GM19351 (cell line): ENCODE results near the gene CBX1.
A peak's percentile ranks its signal among the peaks of the same experiment; 100 is the strongest.
"Not testable (repeated sequence)": the region's sequence is repeated elsewhere in the genome, so short reads cannot be mapped to it uniquely, and the experiment has no call there.

Source experiments
- ATAC-seq: cut with Tn5 transposase; IDR thresholded peaks from one replicate; pipeline ENCODE4 v1.9.1; 2021; ENCODE audit warnings: mild to moderate bottlenecking, moderate library complexity; ENCODE audit not compliant: unreplicated experiment

Gene CBX1

GRCh38 chr17:48053758-48054237 lies 47.5 kb downstream of the CBX1 start:
- no peak for ATAC-seq

DNA sequence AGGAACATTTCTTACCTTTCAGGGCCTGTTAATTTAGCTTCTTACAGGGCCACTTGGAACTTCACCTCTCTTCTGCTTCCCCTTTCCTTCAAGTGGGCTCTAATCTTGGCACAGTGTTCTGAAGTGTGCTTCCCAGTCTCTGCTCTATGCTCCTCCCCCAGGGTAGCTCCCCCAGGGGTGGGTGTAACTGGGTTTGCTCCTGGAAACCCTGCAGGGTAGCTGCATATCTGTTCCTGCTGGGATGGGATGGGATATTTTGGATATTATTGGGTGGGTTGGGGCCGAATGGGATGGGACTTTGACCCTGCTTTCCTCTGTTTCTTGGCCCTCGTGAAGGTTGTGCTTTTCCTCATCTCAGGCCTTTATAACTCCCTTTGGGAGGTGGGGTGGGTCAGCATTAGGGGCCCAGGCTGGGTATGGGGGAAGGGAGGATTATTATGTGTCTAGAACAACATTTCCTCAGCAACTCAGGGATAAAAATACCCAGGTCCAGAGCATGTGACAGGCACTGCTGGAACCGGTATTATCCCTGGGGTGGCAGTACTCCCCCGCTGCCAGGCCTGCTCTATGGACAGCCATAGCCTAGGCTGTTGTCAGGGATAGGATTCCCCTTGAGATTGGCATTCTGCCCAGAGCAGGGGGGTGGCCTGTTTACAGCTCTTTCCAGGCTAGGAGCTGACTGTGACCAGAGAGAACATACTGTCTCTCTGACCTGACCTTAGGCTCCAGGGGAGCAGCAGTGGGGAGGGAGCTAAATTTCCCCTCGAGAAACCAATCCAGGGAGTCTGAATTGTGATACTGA lies 48.1 kb downstream of the CBX1 start:
- no peak for ATAC-seq

DNA sequence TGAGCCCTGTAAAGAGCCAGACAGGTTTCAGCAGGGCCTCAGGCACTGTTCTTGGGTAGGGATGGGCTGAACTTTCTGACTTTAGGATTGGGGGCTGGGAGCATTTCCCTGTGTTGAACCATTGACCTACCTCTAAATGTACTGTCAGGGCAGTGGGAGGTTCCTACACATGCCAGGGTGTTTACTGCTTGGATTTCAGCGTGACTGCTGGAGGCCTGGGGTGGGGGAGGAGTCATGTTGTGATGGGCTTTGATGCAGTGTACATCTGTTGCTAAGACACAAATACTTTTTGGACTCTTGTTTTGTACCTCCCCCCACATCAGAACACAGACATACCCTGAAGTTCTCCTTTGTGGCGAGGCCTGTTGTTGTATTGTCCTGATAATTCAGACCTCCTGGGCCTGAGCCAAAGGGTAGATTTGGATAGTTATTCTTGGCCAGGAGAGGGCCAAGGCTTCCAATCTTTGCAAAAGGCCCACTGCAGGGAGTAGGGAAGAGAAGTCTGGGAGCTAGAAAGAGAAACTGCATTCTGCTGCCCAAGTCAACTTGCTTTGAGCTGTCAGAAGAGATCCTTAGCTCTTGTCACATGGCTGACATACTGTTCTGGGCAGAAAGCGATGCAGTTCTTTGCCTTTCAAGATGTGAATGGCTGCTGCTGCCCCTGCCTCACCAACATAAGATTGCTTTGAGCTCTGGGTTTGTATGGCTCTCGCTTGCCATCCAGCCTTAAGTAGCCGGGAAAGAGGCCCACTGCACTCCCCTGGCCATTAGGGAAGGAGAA lies 49.4 kb downstream of the CBX1 start:
- ATAC-seq, result no peak

DNA sequence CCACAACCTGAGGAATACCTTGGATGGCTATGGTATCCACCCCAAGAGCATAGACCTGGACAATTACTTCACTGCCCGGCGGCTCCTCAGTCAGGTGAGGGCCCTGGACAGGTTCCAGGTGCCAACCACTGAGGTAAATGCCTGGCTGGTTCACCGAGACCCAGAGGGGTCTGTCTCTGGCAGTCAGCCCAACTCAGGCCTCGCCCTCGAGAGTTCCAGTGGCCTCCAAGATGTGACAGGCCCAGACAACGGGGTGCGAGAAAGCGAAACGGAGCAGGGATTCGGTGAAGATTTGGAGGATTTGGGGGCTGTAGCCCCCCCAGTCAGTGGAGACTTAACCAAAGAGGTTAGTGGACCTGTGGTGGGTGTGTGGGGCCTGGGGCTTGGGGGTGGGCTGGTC lies 50.0 kb downstream of the CBX1 start:
- no peak for ATAC-seq

GRCh38 chr17:48048384-48049126 lies 52.7 kb downstream of the CBX1 start:
- peak; percentile 32 for ATAC-seq

DNA sequence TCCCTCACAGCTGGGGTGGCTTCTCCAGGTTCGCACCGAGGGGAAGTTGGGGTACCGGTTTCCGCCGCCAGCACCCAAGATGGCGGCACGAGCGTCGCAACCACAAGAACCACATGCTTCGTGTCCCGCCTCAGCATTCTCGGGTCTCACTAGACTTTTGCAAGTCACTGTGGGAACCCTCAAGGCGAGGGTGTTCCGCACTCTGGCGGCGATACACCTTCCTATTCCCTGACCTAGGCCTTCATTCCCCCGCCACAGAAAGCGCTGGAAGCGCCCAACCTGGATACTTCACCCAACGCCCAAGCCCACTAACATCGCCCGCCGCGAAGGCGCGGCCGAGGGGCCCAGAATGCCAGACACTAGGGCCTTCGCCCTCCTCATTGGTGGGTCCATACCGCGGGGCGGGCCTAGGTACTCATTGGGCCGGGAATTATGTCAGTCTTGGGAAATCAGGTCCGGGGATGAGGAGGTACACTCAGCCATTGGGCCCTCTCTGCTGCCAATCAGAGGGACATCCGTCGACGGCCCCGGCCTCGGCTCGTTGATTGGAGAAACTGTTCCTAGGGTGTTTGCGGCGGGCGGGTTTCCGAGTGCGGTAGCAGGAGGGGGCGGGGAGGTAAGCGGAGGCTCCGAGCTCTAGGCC lies 53.4 kb downstream of the CBX1 start, which contains the start of gene NFE2L1:
NFE2L1 (plus strand) TSS at position 619 of the 643 bp plus-strand sequence. CDS start 2,760 bp downstream, outside the sequence.
- ATAC-seq, result peak; percentile 89

DNA sequence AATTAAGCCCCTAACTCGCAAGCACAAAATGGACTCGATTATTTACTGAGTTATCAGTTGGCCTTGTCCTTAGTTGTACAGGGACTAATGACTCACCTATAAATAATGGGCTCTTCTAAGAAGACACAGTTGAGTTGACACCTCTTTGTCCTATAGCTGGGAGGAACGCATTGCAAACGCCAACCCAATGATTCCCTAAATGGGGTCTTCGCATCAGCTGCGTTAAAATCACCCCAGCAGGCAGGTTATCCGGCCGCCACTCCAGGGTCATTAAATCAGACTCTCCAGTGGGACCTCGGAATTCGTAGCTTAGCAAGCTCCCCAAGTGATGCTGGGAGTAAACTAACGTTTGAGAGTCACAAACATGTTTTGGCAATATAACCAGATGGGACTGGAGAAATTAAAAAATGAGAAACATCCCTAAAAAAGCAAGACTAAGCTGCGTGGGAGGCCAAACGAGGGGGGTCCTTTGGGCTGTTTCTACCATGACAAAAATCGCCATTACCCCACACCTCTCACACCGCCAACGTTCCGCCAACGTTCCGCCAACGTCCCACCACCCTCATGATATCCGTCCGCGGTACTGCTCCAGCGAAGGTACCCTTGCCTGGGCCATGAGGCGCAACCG lies 54.1 kb downstream of the CBX1 start:
- no peak for ATAC-seq

- no peak for ATAC-seq
Measured at GRCh38 chr17:48046296-48046695, 55.0 kb downstream of the CBX1 start.

DNA sequence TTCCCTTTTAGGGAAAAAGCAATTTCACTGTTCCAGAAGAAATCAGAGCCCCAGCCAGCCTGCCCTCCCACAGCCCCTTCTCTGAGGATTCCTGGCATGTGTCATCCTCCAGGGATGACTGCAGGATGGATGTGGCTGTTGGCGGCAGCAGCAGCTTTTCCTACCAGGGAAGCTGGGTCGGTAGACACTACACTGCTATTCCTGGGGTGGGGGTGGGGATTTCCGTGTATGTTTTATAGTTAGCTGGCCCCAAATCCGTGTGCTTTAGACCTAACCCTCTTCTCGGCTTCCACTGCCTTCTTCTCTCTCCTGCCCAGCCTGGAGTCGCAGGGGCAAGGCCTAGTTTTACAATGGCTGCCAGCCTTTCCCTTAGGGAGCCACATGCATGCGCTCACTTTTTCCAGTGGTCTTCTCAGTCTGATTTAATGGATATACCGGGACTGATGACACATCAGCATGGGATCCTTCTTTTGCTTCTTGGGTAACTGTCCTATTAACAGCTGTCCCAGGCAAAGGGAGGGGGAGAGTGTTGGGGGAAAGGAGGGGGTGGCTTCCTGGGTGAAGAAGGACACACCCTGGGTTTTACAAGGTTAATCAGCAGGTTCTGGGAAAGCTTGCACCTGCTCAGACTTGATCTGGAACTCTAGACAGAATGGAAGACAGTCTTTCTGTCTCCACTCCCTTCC lies 55.8 kb downstream of the CBX1 start:
- no peak for ATAC-seq

DNA sequence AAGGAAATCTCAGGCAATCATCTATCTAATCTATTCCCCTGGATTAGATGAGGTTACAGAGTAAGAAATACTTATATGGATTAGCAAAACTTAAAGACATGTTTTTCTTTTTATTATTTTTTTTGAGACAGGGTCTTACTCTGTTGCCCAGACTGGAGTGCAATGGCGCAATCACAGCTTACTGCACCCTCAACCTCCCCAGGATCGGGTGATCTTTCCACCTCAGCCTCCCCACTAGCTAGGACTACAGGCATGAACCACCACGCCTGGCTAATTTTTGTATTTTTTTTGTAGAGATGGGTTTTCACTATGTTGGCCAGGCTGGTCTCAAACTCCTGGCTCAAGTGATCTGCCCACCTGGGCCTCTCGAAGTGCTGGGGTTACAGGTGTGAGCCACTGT lies 56.4 kb downstream of the CBX1 start:
- ATAC-seq, result no peak

- no peak for ATAC-seq
Measured at GRCh38 chr17:48043176-48043575, 58.1 kb downstream of the CBX1 start.

GRCh38 chr17:48038687-48039086 lies 62.6 kb downstream of the CBX1 start:
- ATAC-seq, result no peak

DNA sequence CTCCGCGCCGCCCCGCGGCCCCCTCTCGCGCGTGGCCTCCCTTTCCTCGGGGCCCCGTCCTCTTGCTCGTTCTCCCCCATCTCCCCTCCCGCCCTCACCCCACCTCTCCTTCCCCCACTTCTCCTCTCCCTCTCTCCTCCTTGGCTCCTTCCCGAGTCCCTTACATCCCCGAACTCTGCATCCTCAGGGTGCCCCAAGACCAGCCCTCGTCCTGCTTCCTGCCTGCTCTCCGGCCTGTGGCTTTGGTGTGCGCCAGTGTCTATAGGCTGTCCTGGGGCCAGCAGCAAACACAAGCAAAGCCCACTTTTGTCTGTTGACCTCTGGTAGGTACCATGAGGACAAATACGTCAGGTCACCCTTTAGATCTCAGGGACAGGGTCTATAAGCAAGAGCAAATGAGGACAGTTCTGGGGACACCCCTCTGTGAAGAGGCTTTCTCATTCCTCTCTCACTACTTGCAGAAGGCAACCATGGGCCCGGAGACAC lies 63.4 kb downstream of the CBX1 start:
- no peak for ATAC-seq

GRCh38 chr17:48037036-48037837 lies 64.0 kb downstream of the CBX1 start, which contains the start of gene COPZ2:
COPZ2 (minus strand) TSS chr17:48037797; CDS start chr17:48037777, 20 bp downstream.
- no peak for ATAC-seq

GRCh38 chr17:48036693-48037035 lies 64.6 kb downstream of the CBX1 start:
- ATAC-seq, result no peak

DNA sequence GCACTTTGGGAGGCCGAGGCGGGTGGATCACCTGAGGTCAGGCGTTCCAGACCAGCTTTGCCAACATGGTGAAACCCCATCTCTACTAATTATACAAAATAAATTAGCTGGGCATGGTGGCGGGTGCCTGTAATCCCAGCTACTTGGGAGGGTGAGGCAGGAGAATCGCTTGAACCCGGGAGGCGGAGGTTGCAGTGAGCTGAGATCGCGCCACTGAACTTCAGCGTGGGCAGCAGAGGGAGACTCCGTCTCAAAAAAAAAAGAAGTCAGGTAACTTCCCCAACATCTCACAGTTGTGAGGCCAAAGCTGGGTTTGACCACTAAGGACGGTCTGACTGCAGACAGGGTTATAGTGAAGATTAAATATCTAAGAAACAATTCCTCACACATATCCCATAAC lies 66.5 kb downstream of the CBX1 start:
- ATAC-seq, result not testable (repeated sequence)

DNA sequence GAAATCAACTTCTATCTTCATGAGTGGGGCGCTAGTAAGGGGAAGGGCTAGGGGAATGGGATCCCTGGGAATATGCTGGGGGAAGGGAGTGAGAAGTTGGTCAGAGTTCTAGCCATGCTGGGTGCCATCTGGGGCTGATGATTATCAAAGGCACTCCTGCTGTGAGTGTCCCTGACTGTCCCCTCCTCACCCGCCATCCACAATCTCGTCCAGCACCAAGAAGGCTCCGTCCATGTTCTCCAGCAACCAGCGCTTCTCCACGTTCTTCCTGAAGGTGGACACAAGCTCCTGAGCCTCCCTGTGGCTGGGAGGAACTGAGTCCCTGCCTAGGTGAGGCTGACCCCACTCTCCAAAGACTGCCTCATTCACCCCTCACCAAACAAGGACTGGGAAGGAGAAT lies 69.3 kb downstream of the CBX1 start:
- no peak for ATAC-seq

DNA sequence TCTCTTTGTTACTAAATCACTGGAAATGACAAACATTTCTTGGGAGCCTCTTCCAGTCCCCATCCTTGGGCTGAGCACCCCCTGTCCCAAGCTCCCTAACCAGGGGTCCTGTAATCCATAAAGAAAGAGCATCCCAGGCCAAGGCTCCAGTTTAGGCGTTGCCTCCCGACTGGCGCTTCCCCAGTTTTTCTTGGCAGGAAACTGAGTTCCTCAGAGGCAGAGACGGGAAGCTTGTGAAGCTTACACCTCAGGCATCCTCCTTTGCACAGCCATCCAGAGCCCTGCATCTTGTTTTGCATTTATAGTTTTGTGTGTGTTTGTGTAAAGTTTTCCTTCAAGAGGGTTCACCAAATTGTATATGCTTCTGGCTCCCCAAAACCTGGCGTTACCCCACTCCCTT lies 70.7 kb downstream of the CBX1 start:
- no peak for ATAC-seq

- no peak for ATAC-seq
Measured at GRCh38 chr17:48028736-48029135, 72.5 kb downstream of the CBX1 start.
